Coronary artery (tissue), 2 donors: ENCODE data around the gene SLX4.

Experiments
- DNase-seq: peaks from one replicate; pipeline ENCODE4 v3.0.0-alpha.2; 2017; ENCODE audit warnings: low spot score
- H3K27ac ChIP-seq, 2 donors: fragments of 200-600 bp; sonication (generic); one replicate each; pipeline ENCODE4 v1.5.1; 2016 to 2019
- H3K4me3 ChIP-seq: fragments of 200-600 bp; sonication (generic); 2 replicates; pipeline ENCODE4 v1.5.1; 2016; ENCODE audit warnings: mild to moderate bottlenecking, moderate library complexity
- CTCF ChIP-seq: fragments of 200-600 bp; sonication (generic); IDR thresholded peaks from one replicate; pipeline ENCODE4 v1.5.1; 2019; ENCODE audit warnings: antibody characterized with exemption

The SLX4 gene

DNA sequence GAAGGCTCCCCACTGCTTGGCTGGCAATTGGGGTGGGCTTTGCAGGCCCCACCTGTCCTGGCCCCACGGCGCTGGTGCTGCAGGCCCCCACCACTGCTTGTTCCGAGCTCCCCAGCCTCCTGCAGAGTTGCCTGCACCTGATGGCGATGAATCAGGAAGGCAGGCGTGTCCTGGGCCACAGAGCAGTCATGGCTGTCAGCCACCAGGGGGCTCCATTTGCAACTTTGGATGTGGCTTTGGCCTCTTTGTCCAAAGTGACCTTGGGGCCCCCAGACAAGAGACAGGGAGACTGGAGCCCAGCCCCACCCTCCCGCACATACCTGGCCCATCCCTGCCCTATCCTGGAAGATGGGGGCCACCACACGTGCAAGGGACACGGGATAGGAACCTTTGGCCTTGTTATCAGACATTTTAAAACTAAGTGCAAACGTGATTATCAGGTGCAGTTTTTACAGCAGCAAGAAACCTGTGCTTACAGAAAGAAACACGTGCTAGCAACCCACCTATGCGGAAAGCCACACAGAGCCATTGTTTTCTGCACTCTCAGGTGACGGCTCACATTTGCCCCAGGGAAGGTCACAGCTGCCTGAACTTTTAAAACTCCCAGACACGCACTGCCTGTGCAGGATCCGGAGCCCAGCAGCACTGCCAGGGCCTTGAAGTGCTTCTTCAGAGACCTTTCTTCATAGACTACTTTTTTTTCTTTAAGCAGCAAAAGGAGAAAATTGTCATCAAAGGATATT is 43.0 kb upstream of the SLX4 start, which contains the start of gene DNASE1:
TSS of gene DNASE1 (plus strand) at position 443 of the 743 bp plus-strand sequence. CDS start 683 bp downstream, outside the sequence.
- H3K4me3 ChIP-seq, result no peak within 1 kb of the TSS
- H3K27ac ChIP-seq, result no peak within 1 kb of the TSS
- peak; percentile 72 for DNase-seq
- peak; percentile 33 for TF ChIP-seq CTCF

DNA sequence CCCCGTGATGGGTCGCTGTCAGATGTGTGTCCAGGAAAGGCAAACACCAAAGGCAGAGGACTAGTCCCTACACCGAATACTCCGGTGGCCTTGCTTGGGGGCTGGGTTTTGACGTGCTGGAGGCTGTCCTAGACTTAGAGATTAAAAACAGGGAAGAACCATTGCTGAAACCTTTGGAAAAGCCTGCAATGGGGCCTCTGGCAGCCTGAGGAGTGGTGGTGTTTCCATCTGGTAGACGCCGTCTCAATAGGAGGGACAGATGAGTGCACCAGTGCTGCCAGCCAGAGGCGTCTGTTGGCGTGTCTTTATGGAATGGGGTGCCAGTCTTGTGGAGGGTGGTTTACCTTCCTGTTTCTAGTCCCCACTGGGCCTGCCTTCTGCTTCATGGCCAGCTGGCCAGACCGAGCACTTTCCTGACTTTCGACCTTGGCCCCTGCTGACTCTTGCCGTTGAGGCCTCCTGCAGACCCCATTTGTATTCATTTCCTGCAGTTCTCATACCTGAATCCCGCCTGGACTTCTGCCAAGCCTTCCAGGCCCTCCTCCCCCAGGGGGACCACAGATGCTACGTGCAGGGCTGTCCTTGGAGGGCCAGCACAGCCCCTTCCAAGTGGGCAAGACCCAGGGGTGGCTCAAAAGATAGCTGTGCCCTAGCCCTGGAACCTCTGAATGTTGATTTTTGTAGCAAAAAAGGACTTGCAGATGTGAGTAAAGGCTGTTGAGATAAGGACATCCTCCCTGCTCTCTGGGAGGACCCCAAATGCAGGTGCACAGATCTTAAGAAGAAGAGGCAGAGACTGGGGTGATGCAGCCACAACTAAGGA is 41.2 kb upstream of the SLX4 start:
- Histone ChIP-seq H3K27ac (no peak overlapping the region), H3K4me3 (no peak overlapping the region)
- DNase-seq, result peak; percentile 71
- no peak for TF ChIP-seq CTCF

- Histone ChIP-seq H3K27ac (no peak overlapping the region), H3K4me3 (no peak overlapping the region)
- DNase-seq, result peak; percentile 66
- no peak for TF ChIP-seq CTCF
Measured at GRCh38 chr16:3651461-3652372, 40.3 kb upstream of the SLX4 start.

GRCh38 chr16:3650631-3651265 is 39.3 kb upstream of the SLX4 start:
- TF ChIP-seq CTCF, result no peak
- DNase-seq, result peak; percentile 36
- H3K27ac ChIP-seq, result no peak overlapping the region
- H3K4me3 ChIP-seq, result no peak overlapping the region

GRCh38 chr16:3646348-3646920 is 35.0 kb upstream of the SLX4 start:
- no peak overlapping the region for H3K27ac ChIP-seq
- no peak overlapping the region for H3K4me3 ChIP-seq
- no peak for TF ChIP-seq CTCF
- peak; percentile 55 for DNase-seq
